ENCODE results near the gene ERC2. TPM values are rescaled to one million over a fixed set of nuclear protein-coding genes. Genes with fewer than 3 reads are reported as not detected.

ERC2 gene
- total and polyA plus RNA-seq, 11 donors, result 0.16 to 3.8 (median 1.6) TPM

DNA sequence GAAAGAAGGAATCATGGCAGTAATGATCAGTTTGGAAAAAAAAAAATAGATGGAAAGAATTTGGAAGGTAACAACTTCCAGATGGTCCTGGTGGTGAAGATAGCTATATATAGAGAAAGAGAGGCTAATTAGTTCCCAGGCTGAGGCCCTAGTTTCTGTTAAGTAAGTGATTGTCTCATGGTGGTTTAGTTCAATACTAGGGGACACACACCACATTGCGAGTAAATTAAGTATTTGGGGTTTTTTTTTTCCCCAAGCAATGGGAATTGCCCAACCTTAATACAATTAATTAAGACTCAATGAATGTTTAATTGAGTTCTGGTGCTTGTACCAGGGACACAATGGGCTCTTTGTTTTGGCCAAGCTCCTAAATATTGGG lies 837.4 kb downstream of the ERC2 start:
- H3K9me3 ChIP-seq, result no peaks in the 10 kb centered on the region
- DNase-seq (no peak), ATAC-seq (no peak)
- no peak for TF ChIP-seq POLR2A (IDR thresholded peaks at IDR 0.05)
- TF ChIP-seq, protein P1, sequence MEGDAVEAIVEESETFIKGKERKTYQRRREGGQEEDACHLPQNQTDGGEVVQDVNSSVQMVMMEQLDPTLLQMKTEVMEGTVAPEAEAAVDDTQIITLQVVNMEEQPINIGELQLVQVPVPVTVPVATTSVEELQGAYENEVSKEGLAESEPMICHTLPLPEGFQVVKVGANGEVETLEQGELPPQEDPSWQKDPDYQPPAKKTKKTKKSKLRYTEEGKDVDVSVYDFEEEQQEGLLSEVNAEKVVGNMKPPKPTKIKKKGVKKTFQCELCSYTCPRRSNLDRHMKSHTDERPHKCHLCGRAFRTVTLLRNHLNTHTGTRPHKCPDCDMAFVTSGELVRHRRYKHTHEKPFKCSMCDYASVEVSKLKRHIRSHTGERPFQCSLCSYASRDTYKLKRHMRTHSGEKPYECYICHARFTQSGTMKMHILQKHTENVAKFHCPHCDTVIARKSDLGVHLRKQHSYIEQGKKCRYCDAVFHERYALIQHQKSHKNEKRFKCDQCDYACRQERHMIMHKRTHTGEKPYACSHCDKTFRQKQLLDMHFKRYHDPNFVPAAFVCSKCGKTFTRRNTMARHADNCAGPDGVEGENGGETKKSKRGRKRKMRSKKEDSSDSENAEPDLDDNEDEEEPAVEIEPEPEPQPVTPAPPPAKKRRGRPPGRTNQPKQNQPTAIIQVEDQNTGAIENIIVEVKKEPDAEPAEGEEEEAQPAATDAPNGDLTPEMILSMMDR (IDR thresholded peaks at IDR 0.05), result no peak
- 86 to 97% (median 95%) methylated on average over 1 of the region's 1 CpG for WGBS, 4 donors
- no peaks in the 10 kb centered on the region for H3K27me3 ChIP-seq
- H3K36me3 ChIP-seq, result no peaks in the 10 kb centered on the region
- peaks cover 0 to 7% (median 0%) of the 10 kb centered on the region in 12 donors for H3K4me1 ChIP-seq
- H3K27ac ChIP-seq, result no peak overlapping the region
- intact Hi-C loops (cut with DNase I), result no loop called here
- no peak overlapping the region for H3K4me3 ChIP-seq

DNA sequence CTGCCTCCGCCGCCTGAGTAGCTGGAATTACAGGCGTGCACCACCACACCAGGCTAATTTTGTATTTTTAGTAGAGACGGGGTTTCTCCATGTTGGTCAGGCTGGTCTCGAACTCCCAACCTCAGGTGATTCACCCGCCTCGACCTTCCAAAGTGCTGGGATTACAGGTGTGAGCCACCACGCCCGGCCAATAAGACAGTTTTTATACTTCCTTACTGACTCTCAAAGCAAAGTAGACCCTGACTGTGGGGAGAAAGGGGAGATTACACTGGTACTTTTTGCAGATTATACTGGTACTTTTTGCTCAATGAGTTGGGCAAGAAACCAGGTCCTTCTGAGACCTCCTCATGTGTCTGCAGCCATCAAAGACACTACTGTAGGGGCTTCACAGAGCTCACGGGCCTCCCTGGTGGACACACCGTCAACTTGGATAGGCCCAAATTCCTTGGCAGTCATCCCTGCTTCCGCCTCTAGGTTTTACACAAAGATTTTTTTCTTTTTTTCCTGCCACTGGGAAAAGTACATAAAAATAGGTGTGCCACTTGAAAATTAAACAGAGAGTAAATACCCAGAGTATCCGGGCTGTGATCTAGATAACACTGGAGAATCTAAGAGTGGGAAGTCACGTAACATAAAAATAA lies 837.9 kb downstream of the ERC2 start:
- Histone ChIP-seq H3K9me3 (no peaks in the 10 kb centered on the region), H3K27me3 (no peaks in the 10 kb centered on the region), H3K4me3 (no peak overlapping the region), H3K27ac (no peak overlapping the region), H3K36me3 (no peaks in the 10 kb centered on the region), H3K4me1 (peaks cover 0 to 11% (median 0%) of the 10 kb centered on the region in 12 donors)
- TF ChIP-seq, protein P1 (IDR thresholded peaks at IDR 0.05), result no peak
- TF ChIP-seq POLR2A (IDR thresholded peaks at IDR 0.05), result no peak
- no peak for DNase-seq
- ATAC-seq, result no peak
- intact Hi-C loops (cut with DNase I), result no loop called here
- WGBS, 4 donors, result 88 to 91% (median 90%) methylated on average over 14 of the region's 14 CpGs

DNA sequence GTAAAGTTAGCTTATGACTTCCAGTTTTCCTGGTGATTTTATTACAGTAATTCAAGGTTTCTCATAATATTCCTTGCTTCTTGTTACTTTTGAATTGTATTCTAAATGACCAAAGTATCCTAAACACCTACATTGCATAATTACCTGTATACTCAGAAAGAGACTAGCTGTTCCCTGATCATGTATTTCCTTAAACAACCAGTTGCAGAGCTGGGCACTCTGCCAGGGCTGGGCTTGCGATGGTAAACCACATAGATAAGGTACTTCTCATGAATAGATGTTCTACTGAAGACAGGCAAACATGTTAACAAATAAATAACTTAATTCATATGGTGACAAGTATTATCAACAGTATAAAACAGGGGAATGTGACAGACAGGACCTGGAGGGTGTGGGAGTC lies 838.8 kb downstream of the ERC2 start:
- WGBS, 4 donors, result 3 to 7% (median 5%) methylated on average over 1 of the region's 1 CpG
- no peak for ATAC-seq
- no peak overlapping the region for H3K27ac ChIP-seq
- TF ChIP-seq, protein P1 (IDR thresholded peaks at IDR 0.05), result no peak
- TF ChIP-seq POLR2A (IDR thresholded peaks at IDR 0.05), result no peak
- H3K36me3 ChIP-seq, result no peaks in the 10 kb centered on the region
- H3K27me3 ChIP-seq, result no peaks in the 10 kb centered on the region
- no peak overlapping the region for H3K4me3 ChIP-seq
- peak in 1 of 5 donors; percentile 33 for DNase-seq
- no peaks in the 10 kb centered on the region for H3K9me3 ChIP-seq
- peaks cover 0 to 15% (median 0%) of the 10 kb centered on the region in 12 donors for H3K4me1 ChIP-seq
- intact Hi-C loops (cut with DNase I), result no loop called here

DNA sequence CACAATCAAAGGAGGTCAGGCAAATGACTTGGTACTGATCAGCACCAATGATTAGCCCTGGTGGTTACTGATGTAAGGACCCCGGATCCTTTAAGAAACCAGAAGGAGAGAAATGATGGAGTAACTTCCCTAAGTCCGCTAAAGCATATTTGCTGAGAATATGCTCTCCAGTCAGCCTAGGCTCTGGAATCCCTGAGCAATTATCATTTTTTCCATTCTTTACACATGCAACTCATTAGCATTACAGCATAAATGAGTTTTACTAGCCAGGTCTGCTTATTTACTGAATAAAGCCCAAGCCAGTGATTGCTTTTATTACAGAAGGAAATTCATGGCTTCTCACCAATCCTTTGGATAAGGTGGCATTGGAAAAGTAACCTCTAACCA lies 842.0 kb downstream of the ERC2 start:
- H3K27me3 ChIP-seq, result peaks cover 0 to 1% (median 0%) of the 10 kb centered on the region in 9 donors
- 76 to 91% (median 80%) methylated on average over 2 of the region's 2 CpGs for WGBS, 4 donors
- intact Hi-C loops (cut with DNase I), result no loop called here
- no peak overlapping the region for H3K4me3 ChIP-seq
- ATAC-seq (no peak), DNase-seq (no peak)
- no peaks in the 10 kb centered on the region for H3K9me3 ChIP-seq
- H3K27ac ChIP-seq, result no peak overlapping the region
- TF ChIP-seq, protein P1 (IDR thresholded peaks at IDR 0.05), result no peak
- no peak for TF ChIP-seq POLR2A (IDR thresholded peaks at IDR 0.05)
- peaks cover 0 to 17% (median 0%) of the 10 kb centered on the region in 12 donors for H3K4me1 ChIP-seq
- no peaks in the 10 kb centered on the region for H3K36me3 ChIP-seq

Data from heart left ventricle (tissue), 16 donors.